DOHH2 (cell line): ENCODE results near the gene RPL35.

ENCODE experiments used
- H3F3A ChIP-seq: fragments of 200-600 bp; sonication (generic), shearing (Covaris generic); 2 replicates; pipeline ENCODE4 v1.6.0; 2016; ENCODE audit warnings: antibody characterized with exemption, mild to moderate bottlenecking; ENCODE audit not compliant: control insufficient read depth, insufficient read depth
- H3K27ac ChIP-seq: fragments of 200-600 bp; sonication (generic); 2 replicates; pipeline ENCODE4 v1.5.1; 2014; ENCODE audit warnings: low read depth, mild to moderate bottlenecking, low read length, moderate library complexity
- H3K27me3 ChIP-seq: fragments of 200-600 bp; sonication (generic); 2 replicates; pipeline ENCODE4 v1.6.1; 2014; ENCODE audit warnings: mild to moderate bottlenecking, low read length, mixed read lengths; ENCODE audit not compliant: control insufficient read depth
- H3K36me3 ChIP-seq: fragments of 200-600 bp; sonication (generic); 2 replicates; pipeline ENCODE4 v1.6.1; 2014; ENCODE audit warnings: mild to moderate bottlenecking, low read length, moderate library complexity, mixed read lengths; ENCODE audit not compliant: control insufficient read depth
- H3K4me1 ChIP-seq: fragments of 200-600 bp; sonication (generic); 2 replicates; pipeline ENCODE4 v1.6.1; 2014; ENCODE audit warnings: mild to moderate bottlenecking, low read length, mixed read lengths; ENCODE audit not compliant: control insufficient read depth
- H3K4me2 ChIP-seq: fragments of 200-600 bp; sonication (generic); 2 replicates; pipeline ENCODE4 v1.6.0; 2014; ENCODE audit warnings: mild to moderate bottlenecking, low read length, moderate library complexity
- H3K4me3 ChIP-seq: fragments of 200-600 bp; sonication (generic); 2 replicates; pipeline ENCODE4 v1.5.1; 2014; ENCODE audit warnings: mild to moderate bottlenecking, low read length, mixed read lengths
- H3K79me2 ChIP-seq: fragments of 200-600 bp; sonication (generic); 2 replicates; pipeline ENCODE4 v1.6.1; 2014; ENCODE audit warnings: mild to moderate bottlenecking, low read length, mixed read lengths; ENCODE audit not compliant: control insufficient read depth
- H3K9me2 ChIP-seq: fragments of 200-600 bp; sonication (generic); replicated peaks from 2 replicates; pipeline ENCODE4 v1.6.1; 2014; ENCODE audit warnings: mild to moderate bottlenecking, low read length, mixed read lengths; ENCODE audit not compliant: control insufficient read depth
- H3K9me3 ChIP-seq: fragments of 200-600 bp; sonication (generic); 2 replicates; pipeline ENCODE4 v1.6.1; 2014; ENCODE audit warnings: antibody characterized with exemption, low read length, mixed read lengths; ENCODE audit not compliant: control insufficient read depth, insufficient read depth
- H4K20me1 ChIP-seq: fragments of 200-600 bp; sonication (generic); 2 replicates; pipeline ENCODE4 v1.6.0; 2014; ENCODE audit warnings: low read depth, mild to moderate bottlenecking, antibody characterized with exemption, low read length, moderate library complexity; ENCODE audit not compliant: control insufficient read depth, insufficient read depth
- EZH2phosphoT487 ChIP-seq: fragments of 200-600 bp; sonication (generic); IDR thresholded peaks from 2 replicates; pipeline ENCODE4 v1.6.1; 2017; ENCODE audit warnings: borderline replicate concordance, mild to moderate bottlenecking, antibody characterized with exemption, low read length, moderate library complexity, mixed read lengths
- TF ChIP-seq, protein P1 (sequence below): fragments of 200-600 bp; sonication (generic); IDR thresholded peaks from one replicate; pipeline ENCODE4 v1.5.1; 2014; ENCODE audit warnings: antibody characterized with exemption, mild to moderate bottlenecking, low read depth, low read length; ENCODE audit not compliant: poor library complexity, severe bottlenecking

The RPL35 gene

DNA sequence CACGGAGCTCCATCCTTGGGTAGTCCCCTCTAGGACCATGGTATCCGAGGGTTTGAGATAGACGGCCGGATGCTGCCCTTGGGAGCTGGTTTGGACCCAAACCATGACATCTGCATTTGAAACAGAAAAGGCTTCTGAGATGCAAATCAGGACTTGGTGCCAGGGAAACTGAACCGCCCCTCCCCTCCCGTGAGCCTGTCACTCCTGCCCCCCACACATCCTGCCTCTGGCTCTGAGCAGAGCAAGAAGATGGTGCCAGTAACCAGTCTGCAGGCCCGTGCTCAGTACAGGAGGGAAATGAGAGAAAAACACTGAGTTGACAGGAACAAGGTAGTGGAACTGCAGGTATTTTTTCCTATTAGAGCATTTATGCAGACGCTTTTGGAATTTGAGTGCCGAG is 18.7 kb upstream of the RPL35 start:
- Histone ChIP-seq H3K9me2 (no peaks in the 10 kb centered on the region), H3K4me2 (no peak overlapping the region), H3K4me1 (peaks cover 9% of the 10 kb centered on the region), H3F3A (peaks cover 30% of the 10 kb centered on the region), H3K36me3 (peaks cover 57% of the 10 kb centered on the region), H3K4me3 (no peak overlapping the region), H3K9me3 (no peaks in the 10 kb centered on the region), H3K27ac (no peak overlapping the region), H4K20me1 (peaks cover 3% of the 10 kb centered on the region; the same call in 1 of the 2 replicates), H3K79me2 (peaks cover 3% of the 10 kb centered on the region), H3K27me3 (no peaks in the 10 kb centered on the region)
- no peak for TF ChIP-seq EZH2phosphoT487
- TF ChIP-seq, protein P1, sequence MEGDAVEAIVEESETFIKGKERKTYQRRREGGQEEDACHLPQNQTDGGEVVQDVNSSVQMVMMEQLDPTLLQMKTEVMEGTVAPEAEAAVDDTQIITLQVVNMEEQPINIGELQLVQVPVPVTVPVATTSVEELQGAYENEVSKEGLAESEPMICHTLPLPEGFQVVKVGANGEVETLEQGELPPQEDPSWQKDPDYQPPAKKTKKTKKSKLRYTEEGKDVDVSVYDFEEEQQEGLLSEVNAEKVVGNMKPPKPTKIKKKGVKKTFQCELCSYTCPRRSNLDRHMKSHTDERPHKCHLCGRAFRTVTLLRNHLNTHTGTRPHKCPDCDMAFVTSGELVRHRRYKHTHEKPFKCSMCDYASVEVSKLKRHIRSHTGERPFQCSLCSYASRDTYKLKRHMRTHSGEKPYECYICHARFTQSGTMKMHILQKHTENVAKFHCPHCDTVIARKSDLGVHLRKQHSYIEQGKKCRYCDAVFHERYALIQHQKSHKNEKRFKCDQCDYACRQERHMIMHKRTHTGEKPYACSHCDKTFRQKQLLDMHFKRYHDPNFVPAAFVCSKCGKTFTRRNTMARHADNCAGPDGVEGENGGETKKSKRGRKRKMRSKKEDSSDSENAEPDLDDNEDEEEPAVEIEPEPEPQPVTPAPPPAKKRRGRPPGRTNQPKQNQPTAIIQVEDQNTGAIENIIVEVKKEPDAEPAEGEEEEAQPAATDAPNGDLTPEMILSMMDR = no peak

DNA sequence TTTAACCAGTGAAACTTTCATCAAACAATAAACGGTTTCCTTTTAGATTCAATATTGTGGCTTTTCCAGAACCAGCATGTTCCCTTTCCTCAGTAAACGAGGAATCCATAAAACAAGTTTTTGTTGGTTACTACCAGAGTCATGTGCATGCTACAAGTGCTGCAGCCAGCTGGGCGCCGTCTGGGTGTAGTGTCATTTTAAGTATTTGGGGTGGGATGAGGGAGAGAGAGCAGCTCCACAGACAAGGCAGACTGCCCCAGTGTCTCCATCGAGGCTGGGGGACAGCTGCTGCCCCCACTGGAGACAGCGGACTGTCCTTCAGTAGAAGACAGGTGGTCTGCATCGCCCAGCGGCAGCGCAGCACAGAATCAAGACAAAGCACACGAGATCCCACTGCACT is 17.5 kb upstream of the RPL35 start:
- TF ChIP-seq EZH2phosphoT487 = no peak
- TF ChIP-seq, protein P1 = no peak
- H3K4me2 ChIP-seq = no peak overlapping the region
- peaks cover 9% of the 10 kb centered on the region for H3K4me1 ChIP-seq
- no peak overlapping the region for H3K27ac ChIP-seq
- H3K9me2 ChIP-seq = no peaks in the 10 kb centered on the region
- peaks cover 69% of the 10 kb centered on the region for H3K36me3 ChIP-seq
- no peaks in the 10 kb centered on the region for H3K9me3 ChIP-seq
- H3K79me2 ChIP-seq = peaks cover 16% of the 10 kb centered on the region
- H3F3A ChIP-seq = peaks cover 30% of the 10 kb centered on the region
- no peaks in the 10 kb centered on the region for H3K27me3 ChIP-seq
- peaks cover 3% of the 10 kb centered on the region; the same call in 1 of the 2 replicates for H4K20me1 ChIP-seq
- H3K4me3 ChIP-seq = no peak overlapping the region

DNA sequence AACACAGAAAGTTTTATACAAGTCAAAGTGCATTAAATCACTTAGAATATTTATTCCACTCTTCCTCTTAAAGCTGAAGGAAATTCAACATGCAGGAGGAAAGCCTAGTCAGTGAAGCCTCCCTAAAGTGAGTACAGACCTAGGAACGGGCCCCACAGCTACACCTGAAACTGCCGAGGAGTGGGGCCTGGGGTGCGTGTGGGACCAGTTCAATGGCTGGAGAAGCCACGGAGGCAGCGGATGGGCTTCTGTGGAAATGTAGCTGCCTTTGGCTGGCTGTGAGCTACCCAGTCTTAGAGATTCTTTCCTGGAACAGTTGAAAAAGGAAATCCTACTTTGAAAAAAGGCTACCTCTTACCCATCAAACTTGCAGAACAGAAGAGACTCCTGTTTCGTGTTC is 16.8 kb upstream of the RPL35 start:
- no peaks in the 10 kb centered on the region for H3K9me3 ChIP-seq
- no peak overlapping the region for H3K4me2 ChIP-seq
- peaks cover 30% of the 10 kb centered on the region for H3F3A ChIP-seq
- H3K27me3 ChIP-seq = no peaks in the 10 kb centered on the region
- H3K4me1 ChIP-seq = peaks cover 12% of the 10 kb centered on the region
- TF ChIP-seq, protein P1 = no peak
- no peak for TF ChIP-seq EZH2phosphoT487
- no peak overlapping the region for H3K4me3 ChIP-seq
- peaks cover 76% of the 10 kb centered on the region for H3K36me3 ChIP-seq
- H4K20me1 ChIP-seq = peaks cover 9% of the 10 kb centered on the region
- no peaks in the 10 kb centered on the region for H3K9me2 ChIP-seq
- H3K27ac ChIP-seq = no peak overlapping the region
- H3K79me2 ChIP-seq = peaks cover 23% of the 10 kb centered on the region
